Thymus (tissue), 11 donors: ENCODE data around the gene ZNF318. TPM values are rescaled to one million over a fixed set of nuclear protein-coding genes. Genes with fewer than 3 reads are reported as not detected.

Experiments used
- DNase-seq, 9 donors: peaks; one replicate each; pipeline ENCODE4 v3.0.0-alpha.2; 2013; ENCODE audit warnings: low spot score in 9 of 9, low read depth in 6 of 9, missing footprints in 1 of 9
- H3K27ac ChIP-seq, 2 donors: one replicate each; pipeline ENCODE4 v1.5.1; 2013; ENCODE audit warnings: control low read depth in 1 of 2, low read depth in 1 of 2, low read length in 1 of 2, mild to moderate bottlenecking in 1 of 2, moderate library complexity in 1 of 2
- H3K27me3 ChIP-seq, 2 donors: one replicate each; pipeline ENCODE4 v1.5.1; 2013; ENCODE audit warnings: low read length in 1 of 2; ENCODE audit not compliant: control insufficient read depth in 2 of 2, insufficient read depth in 1 of 2
- H3K36me3 ChIP-seq, 2 donors: one replicate each; pipeline ENCODE4 v1.5.1; 2013; ENCODE audit warnings: low read length in 1 of 2, mild to moderate bottlenecking in 1 of 2, moderate library complexity in 1 of 2; ENCODE audit not compliant: control insufficient read depth in 2 of 2, insufficient read depth in 2 of 2
- H3K4me1 ChIP-seq, 2 donors: one replicate each; pipeline ENCODE4 v1.5.1; 2013; ENCODE audit warnings: low read length in 2 of 2; ENCODE audit not compliant: control insufficient read depth in 2 of 2, insufficient read depth in 2 of 2
- H3K4me3 ChIP-seq, 2 donors: one replicate each; pipeline ENCODE4 v1.5.1; 2013; ENCODE audit warnings: low read length in 2 of 2, control low read depth in 1 of 2, mild to moderate bottlenecking in 1 of 2
- H3K9me3 ChIP-seq, 2 donors: one replicate each; pipeline ENCODE4 v1.5.1; 2013; ENCODE audit warnings: low read length in 1 of 2, mild to moderate bottlenecking in 1 of 2; ENCODE audit not compliant: control insufficient read depth in 2 of 2, insufficient read depth in 1 of 2
- WGBS: extraction: QIAGEN DNeasy Blood & Tissue Kit; methylation state at CpG from one replicate; pipeline ENCODE4 v1.1.7; 2013; 5-methylcytosine and 5-hydroxymethylcytosine counted together
- polyA plus RNA-seq: library from polyadenylated mRNA; stranded (reverse); fragments of 200-250 nt; gene quantifications from one replicate; pipeline ENCODE4 v1.2.3, GENCODE V29; 2013
- total RNA-seq: library from RNA; stranded (reverse); fragments of 120-200 nt; gene quantifications from one replicate; pipeline ENCODE4 v1.2.4, GENCODE V29; 2013
- donor health status: healthy.

The ZNF318 gene
- total and polyA plus RNA-seq, 2 donors: 8.0 to 9.2 TPM

GRCh38 chr6:43287717-43288679 lies 81.4 kb downstream of the ZNF318 start:
- H3K4me1 ChIP-seq: no peaks in the 10 kb centered on the region
- 88% methylated on average over 7 of the region's 7 CpGs for WGBS
- peaks cover 26 to 58% of the 10 kb centered on the region in 2 donors for H3K27me3 ChIP-seq
- no peak for DNase-seq
- H3K36me3 ChIP-seq: no peaks in the 10 kb centered on the region
- H3K9me3 ChIP-seq: peaks cover 0 to 2% of the 10 kb centered on the region in 2 donors
- no peak overlapping the region for H3K4me3 ChIP-seq
- no peak overlapping the region for H3K27ac ChIP-seq

DNA sequence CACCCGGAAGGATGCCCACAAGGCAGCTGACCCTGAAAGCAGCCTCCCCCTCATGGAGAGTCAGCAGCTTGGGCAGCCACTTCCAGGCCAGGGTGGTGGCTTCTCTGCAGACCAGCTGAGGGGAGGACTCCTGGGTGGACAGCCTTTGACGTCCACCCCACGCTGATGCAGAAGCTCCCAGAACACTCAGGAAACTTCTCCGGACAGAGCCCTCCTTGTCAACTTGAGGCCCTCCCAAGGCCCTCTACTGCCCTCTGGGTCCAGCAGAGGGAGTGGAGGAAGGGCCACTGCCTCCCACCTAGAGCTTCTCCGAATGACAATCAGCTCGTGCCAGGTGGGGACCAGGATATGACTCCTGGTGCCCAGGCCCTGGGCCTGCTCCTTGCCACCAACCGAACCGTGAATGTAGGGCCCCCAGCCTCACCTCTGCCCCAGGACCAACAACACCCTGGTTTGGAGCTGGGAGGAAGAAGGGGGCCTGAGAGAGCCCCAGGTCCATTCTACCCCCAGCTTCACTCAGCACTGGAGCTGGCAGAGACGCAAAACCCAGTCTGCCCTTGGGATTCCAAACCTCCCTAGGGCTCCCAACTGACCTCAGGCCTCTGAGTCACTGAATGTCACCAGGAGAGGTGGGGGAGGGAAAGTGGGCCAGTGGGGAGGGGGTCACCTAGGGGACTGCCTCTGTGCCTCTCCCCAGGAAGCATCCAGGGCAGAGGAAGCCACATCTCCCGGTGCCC lies 82.3 kb downstream of the ZNF318 start:
- Histone ChIP-seq H3K9me3 (peaks cover 0 to 2% of the 10 kb centered on the region in 2 donors), H3K4me3 (no peak overlapping the region), H3K27me3 (peaks cover 26 to 64% of the 10 kb centered on the region in 2 donors), H3K4me1 (no peaks in the 10 kb centered on the region), H3K27ac (no peak overlapping the region), H3K36me3 (no peaks in the 10 kb centered on the region)
- DNase-seq: no peak
- WGBS: 85% methylated on average over 10 of the region's 10 CpGs

DNA sequence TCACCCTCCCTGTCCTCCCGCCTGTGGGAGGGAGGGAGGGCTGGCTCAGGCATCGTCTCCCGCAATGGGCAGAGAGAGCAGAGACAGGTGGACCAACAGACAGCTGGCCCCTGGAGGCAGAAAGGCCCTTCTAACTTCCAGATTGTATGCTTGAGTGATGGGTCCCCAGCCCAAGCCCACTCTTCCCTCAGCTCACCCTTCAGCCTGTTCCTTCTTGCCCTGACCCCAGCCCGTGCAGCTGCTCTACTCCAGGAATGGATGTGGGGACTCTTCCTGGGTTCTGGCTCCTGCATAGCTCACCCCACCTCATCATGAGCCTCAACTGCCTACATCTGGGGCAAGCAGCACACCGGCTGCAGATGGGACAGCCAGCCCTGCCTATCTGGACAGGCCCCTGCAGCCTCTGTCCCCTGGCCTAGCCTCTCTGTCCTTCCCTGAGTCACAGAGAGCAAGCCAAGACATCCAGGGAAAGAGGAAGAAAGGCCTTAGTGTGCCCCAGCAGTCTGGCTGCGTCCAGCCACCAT lies 82.9 kb downstream of the ZNF318 start:
- Histone ChIP-seq H3K27me3 (peaks cover 26 to 71% of the 10 kb centered on the region in 2 donors), H3K4me3 (no peak overlapping the region), H3K9me3 (peaks cover 0 to 2% of the 10 kb centered on the region in 2 donors), H3K27ac (no peak overlapping the region), H3K4me1 (no peaks in the 10 kb centered on the region), H3K36me3 (no peaks in the 10 kb centered on the region)
- DNase-seq: no peak
- 96% methylated on average over 6 of the region's 6 CpGs for WGBS

Other genes with a start within 250 kb of the ZNF318 start
- gene SRF, start 198.4 kb downstream of the ZNF318 start, total RNA-seq: 18.1 TPM
- gene SRF, start 198.4 kb downstream of the ZNF318 start, polyA plus RNA-seq: 25.5 TPM
- gene CUL9, start 187.5 kb downstream of the ZNF318 start, total RNA-seq: 25.3 TPM
- gene CUL9, start 187.5 kb downstream of the ZNF318 start, polyA plus RNA-seq: 119 TPM
- gene DNPH1, start 140.2 kb downstream of the ZNF318 start, total RNA-seq: 58.9 TPM
- gene DNPH1, start 140.2 kb downstream of the ZNF318 start, polyA plus RNA-seq: 46.7 TPM
- gene TTBK1, start 126.2 kb downstream of the ZNF318 start, total RNA-seq: 0.05 TPM
- 0.09 TPM for gene TTBK1, start 126.2 kb downstream of the ZNF318 start, polyA plus RNA-seq
- 0.09 TPM for gene SLC22A7, start 71.4 kb downstream of the ZNF318 start, total RNA-seq
- 0.16 TPM for gene SLC22A7, start 71.4 kb downstream of the ZNF318 start, polyA plus RNA-seq
- 0.61 TPM for gene CRIP3, start 60.8 kb downstream of the ZNF318 start, total RNA-seq
- gene CRIP3, start 60.8 kb downstream of the ZNF318 start, polyA plus RNA-seq: 11.0 TPM
- 8.9 TPM for gene ABCC10, start 57.9 kb upstream of the ZNF318 start, total RNA-seq
- 47.6 TPM for gene ABCC10, start 57.9 kb upstream of the ZNF318 start, polyA plus RNA-seq
- 1.5 TPM for gene DLK2, start 85.9 kb upstream of the ZNF318 start, total RNA-seq
- 10.0 TPM for gene DLK2, start 85.9 kb upstream of the ZNF318 start, polyA plus RNA-seq
- 10.1 TPM for gene TJAP1, start 107.9 kb upstream of the ZNF318 start, total RNA-seq
- gene TJAP1, start 107.9 kb upstream of the ZNF318 start, polyA plus RNA-seq: 32.1 TPM
- gene LRRC73, start 140.7 kb upstream of the ZNF318 start, total RNA-seq: 0.09 TPM
- gene LRRC73, start 140.7 kb upstream of the ZNF318 start, polyA plus RNA-seq: 0.11 TPM
- gene YIPF3, start 147.3 kb upstream of the ZNF318 start, total RNA-seq: 47.1 TPM
- 62.0 TPM for gene YIPF3, start 147.3 kb upstream of the ZNF318 start, polyA plus RNA-seq
- gene POLR1C, start 147.4 kb upstream of the ZNF318 start, total RNA-seq: 23.9 TPM
- gene POLR1C, start 147.4 kb upstream of the ZNF318 start, polyA plus RNA-seq: 28.5 TPM
- gene XPO5, start 206.4 kb upstream of the ZNF318 start, total RNA-seq: 22.4 TPM
- 16.7 TPM for gene XPO5, start 206.4 kb upstream of the ZNF318 start, polyA plus RNA-seq
- 12.5 TPM for gene POLH, start 206.5 kb upstream of the ZNF318 start, total RNA-seq
- 6.2 TPM for gene POLH, start 206.5 kb upstream of the ZNF318 start, polyA plus RNA-seq